GM12874 (cell line): ENCODE measurements around the gene MEGF11.

Experiments
- TF ChIP-seq, protein P1 (sequence below): IDR thresholded peaks from 2 replicates; pipeline ENCODE4 v1.5.1; 2011; ENCODE audit warnings: low read depth, mild to moderate bottlenecking, control low read depth, low read length, moderate library complexity; ENCODE audit not compliant: insufficient read depth

Gene MEGF11

DNA sequence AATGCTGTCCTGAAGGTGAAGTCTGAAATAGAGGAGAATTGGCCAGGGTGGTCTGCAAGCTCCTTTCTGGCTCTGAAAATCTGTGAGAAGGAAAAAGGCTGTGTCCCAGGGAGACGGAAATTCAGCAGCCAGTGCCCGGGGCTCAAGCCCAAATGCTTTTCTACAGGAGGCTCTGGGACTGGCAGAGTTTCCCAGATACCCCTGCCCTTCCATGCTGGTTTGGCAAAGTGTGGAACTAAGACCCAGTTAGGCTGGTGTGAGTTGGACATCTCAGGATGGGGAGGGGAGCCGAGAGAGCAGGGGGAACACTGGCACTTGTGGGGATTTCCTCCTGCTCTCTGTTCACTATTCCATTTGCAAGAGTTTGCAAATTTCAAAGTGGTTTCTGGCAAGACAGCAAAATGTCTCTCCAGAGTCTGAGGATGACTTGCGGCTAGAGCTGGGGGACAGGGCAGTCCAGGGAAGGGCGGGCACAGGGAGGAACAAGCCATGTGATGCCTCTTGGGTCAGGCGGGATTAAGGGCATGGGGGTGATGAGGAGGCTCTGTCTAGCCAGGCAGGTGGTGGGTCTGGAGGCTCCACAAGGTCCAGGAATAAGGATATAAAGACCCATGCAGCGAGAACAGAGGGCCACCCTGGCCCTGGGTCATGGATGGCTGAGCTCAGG is 231.9 kb downstream of the MEGF11 start:
- TF ChIP-seq, protein P1, sequence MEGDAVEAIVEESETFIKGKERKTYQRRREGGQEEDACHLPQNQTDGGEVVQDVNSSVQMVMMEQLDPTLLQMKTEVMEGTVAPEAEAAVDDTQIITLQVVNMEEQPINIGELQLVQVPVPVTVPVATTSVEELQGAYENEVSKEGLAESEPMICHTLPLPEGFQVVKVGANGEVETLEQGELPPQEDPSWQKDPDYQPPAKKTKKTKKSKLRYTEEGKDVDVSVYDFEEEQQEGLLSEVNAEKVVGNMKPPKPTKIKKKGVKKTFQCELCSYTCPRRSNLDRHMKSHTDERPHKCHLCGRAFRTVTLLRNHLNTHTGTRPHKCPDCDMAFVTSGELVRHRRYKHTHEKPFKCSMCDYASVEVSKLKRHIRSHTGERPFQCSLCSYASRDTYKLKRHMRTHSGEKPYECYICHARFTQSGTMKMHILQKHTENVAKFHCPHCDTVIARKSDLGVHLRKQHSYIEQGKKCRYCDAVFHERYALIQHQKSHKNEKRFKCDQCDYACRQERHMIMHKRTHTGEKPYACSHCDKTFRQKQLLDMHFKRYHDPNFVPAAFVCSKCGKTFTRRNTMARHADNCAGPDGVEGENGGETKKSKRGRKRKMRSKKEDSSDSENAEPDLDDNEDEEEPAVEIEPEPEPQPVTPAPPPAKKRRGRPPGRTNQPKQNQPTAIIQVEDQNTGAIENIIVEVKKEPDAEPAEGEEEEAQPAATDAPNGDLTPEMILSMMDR = no peak

GRCh38 chr15:66019826-66020398 is 233.6 kb downstream of the MEGF11 start:
- TF ChIP-seq, protein P1 = no peak

DNA sequence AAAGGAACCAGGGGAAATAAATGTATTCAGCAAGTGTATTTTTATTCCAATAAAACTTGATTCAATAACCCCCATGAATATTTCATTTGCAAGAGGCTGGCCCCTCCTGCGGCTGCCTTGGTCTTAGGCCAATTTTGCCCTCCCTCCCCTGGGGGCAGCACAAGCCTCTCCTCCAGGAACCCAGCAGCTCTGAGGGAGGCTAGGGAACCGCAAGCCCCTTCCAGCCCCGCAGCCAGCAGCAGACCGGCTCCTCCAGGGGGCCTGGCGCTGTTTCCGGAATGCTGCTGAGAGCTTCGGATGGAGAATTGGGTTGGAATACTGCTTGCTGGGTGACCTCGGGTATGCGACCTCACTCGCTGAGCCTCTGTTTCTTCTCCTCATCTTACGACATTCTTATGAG is 234.2 kb downstream of the MEGF11 start:
- TF ChIP-seq, protein P1 = no peak

- TF ChIP-seq, protein P1 = no peak
Measured at GRCh38 chr15:66018488-66018797, 235.1 kb downstream of the MEGF11 start.

DNA sequence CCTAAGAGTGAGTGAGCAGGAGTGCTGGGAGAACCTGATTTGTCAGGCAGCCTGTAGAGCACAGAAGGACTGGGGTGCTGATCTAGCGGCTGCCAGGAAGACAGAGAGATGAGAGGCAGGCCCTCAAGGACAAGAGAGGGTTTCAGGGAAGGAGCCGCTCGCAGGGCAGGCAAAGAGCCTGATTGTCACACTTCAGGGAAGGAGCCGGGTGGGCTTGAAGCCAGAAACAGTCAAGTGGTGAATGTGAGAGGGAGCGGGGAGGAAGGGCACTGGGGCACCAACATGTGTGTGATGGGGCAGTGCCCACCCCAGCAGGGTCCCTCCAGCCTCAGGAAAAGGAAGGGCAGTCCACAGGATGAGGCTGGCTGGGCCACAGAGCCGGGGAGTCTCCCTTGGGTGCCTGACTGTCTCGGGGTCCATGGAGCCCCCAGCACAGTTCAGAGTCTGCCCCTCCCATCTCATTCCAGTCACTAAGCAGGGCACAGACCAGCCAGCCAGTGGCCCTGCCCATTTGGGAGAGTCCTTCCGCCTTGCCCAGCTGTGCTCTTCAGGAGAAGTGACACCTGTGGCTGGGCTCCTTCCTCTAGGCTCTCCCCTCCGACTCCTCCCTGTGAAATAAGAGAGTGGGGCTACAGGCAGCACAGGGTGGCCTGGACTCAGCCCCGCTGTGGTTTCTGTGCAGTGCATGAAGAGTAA is 235.6 kb downstream of the MEGF11 start:
- TF ChIP-seq, protein P1 = no peak

DNA sequence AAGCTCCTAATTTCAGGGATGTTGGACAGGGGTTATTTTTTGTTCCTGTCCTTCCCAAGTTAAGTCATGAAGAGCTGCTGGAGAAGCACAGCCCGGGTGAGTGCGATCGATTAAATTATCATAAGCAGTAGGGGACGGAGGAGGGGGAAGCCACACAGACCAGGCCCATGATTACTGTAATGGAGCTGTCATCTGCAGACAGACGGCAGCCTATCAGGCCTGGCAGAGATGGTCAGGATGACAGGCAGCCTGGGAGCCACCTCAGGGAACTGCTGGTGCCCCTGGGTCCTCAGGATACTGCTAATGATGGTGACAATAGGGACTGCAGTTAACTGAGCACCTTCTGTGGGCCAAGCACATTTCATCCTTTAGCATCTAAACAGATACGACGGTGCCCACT is 236.6 kb downstream of the MEGF11 start:
- TF ChIP-seq, protein P1 = no peak

DNA sequence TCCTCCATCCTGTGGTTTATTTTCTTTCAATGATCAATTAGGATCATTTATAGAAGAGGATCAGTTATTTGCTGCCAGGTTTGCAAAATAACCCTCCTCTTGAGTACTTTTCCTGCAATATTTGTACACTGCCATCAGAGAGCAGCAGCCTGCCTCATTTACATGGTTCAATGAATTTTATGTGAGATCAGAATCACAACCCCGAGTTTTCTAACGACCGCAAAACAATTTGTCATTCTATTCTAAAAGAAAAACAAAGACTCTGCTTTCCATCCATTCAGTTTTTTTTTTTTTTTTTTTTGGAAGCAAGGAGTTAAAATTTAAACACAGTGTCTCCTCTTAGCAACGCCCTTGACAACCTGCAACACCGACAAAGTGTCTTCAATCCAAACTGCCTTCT is 237.4 kb downstream of the MEGF11 start:
- TF ChIP-seq, protein P1 = no peak
